Smooth muscle cell of the brain vasculature (primary cell): Measurements from ENCODE around the gene MLLT3.

Source experiments
- DNase-seq: peaks from one replicate; pipeline ENCODE4 v3.0.0-alpha.2; 2012; ENCODE audit warnings: low read depth, low spot score

The MLLT3 gene

GRCh38 chr9:20349568-20349967, 272.7 kb downstream of the MLLT3 start:
- no peak for DNase-seq

- DNase-seq = no peak
These were observed 279.0 kb downstream of the MLLT3 start for GRCh38 chr9:20343325-20343724.

- DNase-seq = no peak
These were observed 281.8 kb downstream of the MLLT3 start for GRCh38 chr9:20340511-20340861.

GRCh38 chr9:20335668-20336332, 286.5 kb downstream of the MLLT3 start:
- no peak for DNase-seq

GRCh38 chr9:20333991-20334390, 288.3 kb downstream of the MLLT3 start:
- no peak for DNase-seq

GRCh38 chr9:20331095-20331685, 291.1 kb downstream of the MLLT3 start:
- DNase-seq = no peak

GRCh38 chr9:20330688-20331087, 291.6 kb downstream of the MLLT3 start:
- no peak for DNase-seq

- no peak for DNase-seq
These were observed 295.8 kb downstream of the MLLT3 start for GRCh38 chr9:20326516-20326915.

GRCh38 chr9:20325008-20325407, 297.3 kb downstream of the MLLT3 start:
- no peak for DNase-seq

GRCh38 chr9:20322212-20322611, 300.1 kb downstream of the MLLT3 start:
- DNase-seq = no peak

GRCh38 chr9:20321423-20322082, 300.7 kb downstream of the MLLT3 start:
- no peak for DNase-seq

GRCh38 chr9:20320921-20321320, 301.4 kb downstream of the MLLT3 start:
- no peak for DNase-seq

GRCh38 chr9:20319641-20320337, 302.5 kb downstream of the MLLT3 start:
- DNase-seq = no peak

GRCh38 chr9:20319241-20319640, 303.1 kb downstream of the MLLT3 start:
- no peak for DNase-seq

- no peak for DNase-seq
These were observed 304.6 kb downstream of the MLLT3 start for GRCh38 chr9:20317701-20318100.

- DNase-seq = no peak
These were observed 305.9 kb downstream of the MLLT3 start for GRCh38 chr9:20316372-20316771.

- DNase-seq = no peak
These were observed 306.6 kb downstream of the MLLT3 start for GRCh38 chr9:20315677-20316076.

- DNase-seq = no peak
These were observed 307.3 kb downstream of the MLLT3 start for GRCh38 chr9:20314981-20315380.

GRCh38 chr9:20313415-20313814, 308.9 kb downstream of the MLLT3 start:
- no peak for DNase-seq

GRCh38 chr9:20312732-20313131, 309.6 kb downstream of the MLLT3 start:
- DNase-seq = no peak

GRCh38 chr9:20310024-20310423, 312.3 kb downstream of the MLLT3 start:
- no peak for DNase-seq

- DNase-seq = no peak
These were observed 313.2 kb downstream of the MLLT3 start for GRCh38 chr9:20309124-20309523.

- no peak for DNase-seq
These were observed 314.7 kb downstream of the MLLT3 start for GRCh38 chr9:20307621-20308020.
